ENCODE measurements around the gene MRPS35.
"Not testable (repeated sequence)": the region's sequence is repeated elsewhere in the genome, so short reads cannot be mapped to it uniquely, and the experiment has no call there.

- not testable (repeated sequence) for TF ChIP-seq ZNF335 (tag by site-specific recombination; conservative IDR thresholded peaks at IDR 0.05); TCF7L2 (IDR thresholded peaks at IDR 0.05; ENCODE audit: borderline replicate concordance, low read depth, low read length); CTCF (tag by site-specific recombination; IDR thresholded peaks at IDR 0.05)
Observed at GRCh38 chr12:27734321-27734720, 23.7 kb downstream of the MRPS35 start.

Data from HEK293 (cell line).